GM12801 (cell line): ENCODE data around the gene TCERG1L.

ENCODE experiments used
- TF ChIP-seq, protein P1 (sequence below): IDR thresholded peaks from one replicate; pipeline ENCODE4 v1.5.1; 2011; ENCODE audit warnings: control low read depth; ENCODE audit not compliant: insufficient read length; ENCODE audit errors: extremely low read depth

Gene TCERG1L

GRCh38 chr10:131275691-131276090 is 35.8 kb downstream of the TCERG1L start:
- TF ChIP-seq, protein P1, sequence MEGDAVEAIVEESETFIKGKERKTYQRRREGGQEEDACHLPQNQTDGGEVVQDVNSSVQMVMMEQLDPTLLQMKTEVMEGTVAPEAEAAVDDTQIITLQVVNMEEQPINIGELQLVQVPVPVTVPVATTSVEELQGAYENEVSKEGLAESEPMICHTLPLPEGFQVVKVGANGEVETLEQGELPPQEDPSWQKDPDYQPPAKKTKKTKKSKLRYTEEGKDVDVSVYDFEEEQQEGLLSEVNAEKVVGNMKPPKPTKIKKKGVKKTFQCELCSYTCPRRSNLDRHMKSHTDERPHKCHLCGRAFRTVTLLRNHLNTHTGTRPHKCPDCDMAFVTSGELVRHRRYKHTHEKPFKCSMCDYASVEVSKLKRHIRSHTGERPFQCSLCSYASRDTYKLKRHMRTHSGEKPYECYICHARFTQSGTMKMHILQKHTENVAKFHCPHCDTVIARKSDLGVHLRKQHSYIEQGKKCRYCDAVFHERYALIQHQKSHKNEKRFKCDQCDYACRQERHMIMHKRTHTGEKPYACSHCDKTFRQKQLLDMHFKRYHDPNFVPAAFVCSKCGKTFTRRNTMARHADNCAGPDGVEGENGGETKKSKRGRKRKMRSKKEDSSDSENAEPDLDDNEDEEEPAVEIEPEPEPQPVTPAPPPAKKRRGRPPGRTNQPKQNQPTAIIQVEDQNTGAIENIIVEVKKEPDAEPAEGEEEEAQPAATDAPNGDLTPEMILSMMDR, result no peak

- TF ChIP-seq, protein P1, result no peak
These were observed 36.6 kb downstream of the TCERG1L start for GRCh38 chr10:131274883-131275282.

DNA sequence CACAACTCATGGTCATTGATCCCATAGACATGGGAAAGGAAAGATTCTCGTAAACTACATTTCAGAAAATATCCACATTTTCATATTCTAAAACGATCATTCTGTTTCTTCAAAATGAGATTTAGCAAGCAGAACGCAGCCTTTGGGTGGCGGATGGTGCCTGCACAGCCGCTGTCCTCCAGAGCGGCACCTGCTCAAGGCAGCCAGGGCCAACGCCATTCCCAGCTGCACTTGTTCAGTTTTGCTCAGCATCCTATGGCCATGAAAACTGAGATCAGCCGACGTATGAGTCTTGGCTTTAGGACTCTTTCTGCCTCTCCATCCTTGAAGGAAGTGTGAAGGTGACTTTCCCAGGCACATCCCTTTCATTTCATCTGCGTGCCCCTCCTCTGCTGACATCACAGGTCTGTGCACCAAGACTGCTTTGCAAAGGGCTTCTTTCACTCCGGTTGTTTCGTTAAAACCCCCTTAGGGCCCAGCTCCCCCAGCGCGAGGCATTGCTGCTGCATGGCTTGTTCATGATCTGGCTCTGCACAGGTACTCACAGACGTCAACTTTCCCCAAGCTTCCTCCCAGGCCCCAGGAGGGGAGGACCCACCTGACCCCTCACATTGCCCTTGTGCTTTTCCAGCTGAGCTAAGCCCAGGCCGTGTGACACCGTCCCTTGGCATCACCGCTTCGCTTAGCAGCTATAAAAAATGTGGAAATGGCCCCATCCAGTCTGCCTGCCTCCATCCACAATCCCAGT is 37.2 kb downstream of the TCERG1L start:
- TF ChIP-seq, protein P1, result no peak

DNA sequence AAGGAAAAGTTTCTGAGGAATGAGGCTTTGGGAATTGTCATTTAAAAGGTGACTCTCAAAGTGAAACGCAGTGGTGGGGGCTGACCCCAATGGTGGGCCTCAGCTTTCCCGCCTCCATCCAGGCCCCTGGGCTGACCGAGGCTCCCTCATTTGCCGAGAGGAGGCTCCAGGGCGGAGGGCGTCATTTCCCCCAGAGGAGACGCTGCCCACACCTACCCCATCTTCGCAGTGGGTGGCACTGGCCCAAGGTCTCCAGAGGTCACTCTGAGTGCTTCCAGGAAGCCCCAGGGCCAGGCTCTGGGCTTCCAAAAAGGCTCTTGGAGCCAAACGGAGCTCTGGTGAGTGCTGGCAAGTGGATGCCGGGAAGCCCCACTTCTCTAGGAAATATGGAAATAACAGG is 38.0 kb downstream of the TCERG1L start:
- TF ChIP-seq, protein P1, result no peak

- TF ChIP-seq, protein P1, result no peak
These were observed 38.5 kb downstream of the TCERG1L start for GRCh38 chr10:131272897-131273451.

- TF ChIP-seq, protein P1, result no peak
These were observed 39.6 kb downstream of the TCERG1L start for GRCh38 chr10:131271966-131272365.

DNA sequence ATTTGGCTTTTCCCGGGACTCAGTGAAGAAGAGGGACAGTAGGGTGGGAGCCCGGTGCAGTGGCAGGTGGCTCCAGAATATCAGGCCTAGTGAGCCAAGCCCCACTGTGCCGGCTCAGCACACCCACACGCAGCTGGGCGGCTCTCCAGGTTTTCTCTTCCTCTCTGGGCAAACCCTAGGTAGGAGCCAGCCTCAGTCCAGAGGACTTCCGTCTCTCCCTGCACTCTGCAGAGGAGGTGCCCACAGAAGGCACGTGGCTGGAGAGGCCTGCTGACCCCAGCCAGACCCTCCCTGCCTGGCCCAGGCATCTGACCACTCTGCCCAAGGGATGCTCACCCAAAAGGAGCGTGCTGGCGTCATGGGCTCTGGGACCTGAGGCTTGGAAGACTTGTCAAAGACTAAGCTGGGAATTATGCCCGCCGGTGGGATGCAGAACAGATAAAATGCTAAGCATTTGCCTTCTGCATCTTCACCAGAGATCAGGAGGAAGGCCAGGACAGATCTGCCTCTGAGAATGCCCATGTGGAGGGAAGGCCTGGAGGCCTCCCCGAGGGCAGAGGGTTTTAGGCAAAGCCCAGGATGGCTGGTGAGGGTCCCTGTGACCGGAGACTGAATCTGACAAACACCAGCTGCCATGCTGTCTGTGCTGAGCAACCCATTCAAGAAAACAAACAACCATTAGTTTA is 40.2 kb downstream of the TCERG1L start:
- TF ChIP-seq, protein P1, result no peak
